ENCODE results near the gene B9D1. TPM values are rescaled to one million over a fixed set of nuclear protein-coding genes. Genes with fewer than 3 reads are reported as not detected.

Gene B9D1
- total and polyA plus RNA-seq, 9 of the 15 experiments (the other 6 are each of a cell fraction or from before 2014, with no cell fraction given) = 8.9 to 28.0 (median 17.9) TPM

DNA sequence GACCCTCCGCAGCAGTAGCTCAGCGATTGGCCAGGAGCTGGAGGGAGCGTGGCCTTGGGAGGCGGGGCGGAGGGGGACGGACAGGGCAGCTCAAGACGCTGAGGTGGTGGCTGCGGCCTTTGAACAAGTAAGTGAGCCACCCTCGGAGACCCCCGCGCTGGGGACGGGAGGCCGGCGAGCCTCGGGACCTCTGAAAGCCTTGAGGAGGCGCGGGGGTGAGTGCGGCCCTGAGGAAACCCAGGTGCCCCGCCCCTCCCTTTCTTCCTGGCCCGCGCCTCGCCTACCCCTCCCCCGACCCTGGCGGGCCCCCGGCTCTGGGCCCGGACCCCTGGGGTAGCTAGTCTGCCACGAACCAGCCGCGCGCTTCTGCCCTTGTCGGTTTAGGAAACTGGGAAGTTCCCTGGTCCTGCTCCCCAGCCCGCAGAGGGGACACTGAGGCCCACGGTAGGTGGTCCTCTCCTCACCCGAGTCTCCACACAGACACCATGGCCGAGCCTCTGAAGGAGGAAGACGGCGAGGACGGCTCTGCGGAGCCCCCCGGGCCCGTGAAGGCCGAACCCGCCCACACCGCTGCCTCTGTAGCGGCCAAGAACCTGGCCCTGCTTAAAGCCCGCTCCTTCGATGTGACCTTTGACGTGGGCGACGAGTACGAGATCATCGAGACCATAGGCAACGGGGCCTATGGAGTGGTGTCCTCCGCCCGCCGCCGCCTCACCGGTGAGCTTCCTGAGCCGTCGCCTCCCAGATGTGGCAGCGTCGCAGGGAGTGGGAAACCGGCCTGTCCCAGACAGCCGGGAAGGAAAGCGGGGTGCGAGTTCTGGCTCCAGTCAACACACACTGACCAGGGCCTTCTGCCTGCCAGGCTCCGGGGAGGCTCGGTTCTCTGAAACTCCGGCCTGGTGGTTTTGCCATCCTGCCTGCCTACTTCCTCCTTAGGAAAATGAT lies 16.2 kb upstream of the B9D1 start, which contains the start of gene MAPK7 (continued):
- TF ChIP-seq FOXK2 (conservative IDR thresholded peaks at IDR 0.05 in 1 of 2, IDR thresholded peaks at IDR 0.05 in 1 of 2; ENCODE audit: low read depth in 2 of 2) (no peak), PTRF (tag; IDR thresholded peaks at IDR 0.05) (no peak), ZBTB7A (IDR thresholded peaks at IDR 0.05; ENCODE audit: borderline replicate concordance, control insufficient read depth, low read depth, low read length) (0 out of 2 replicates have a peak, but pooled peaks have one; percentile 58), SPI1 (IDR thresholded peaks at IDR 0.05; ENCODE audit: borderline replicate concordance, low read depth, low read length) (no peak), NEUROD1 (IDR thresholded peaks at IDR 0.05; ENCODE audit: borderline replicate concordance, low read depth, low read length, partially characterized antibody) (no peak), ZNF165 (CRISPR knock-in tag; IDR thresholded peaks at IDR 0.05; ENCODE audit: borderline replicate concordance) (no peak), TRIM24 (IDR thresholded peaks at IDR 0.05) (no peak), RB1 (IDR thresholded peaks at IDR 0.05; ENCODE audit: low read depth) (no peak), ZNF23 (CRISPR knock-in tag; IDR thresholded peaks at IDR 0.05) (no peak), GABPA (tag; conservative IDR thresholded peaks at IDR 0.05; ENCODE audit: low read depth) (no peak), RBM39 (optimal IDR thresholded peaks at IDR 0.05; ENCODE audit: low read depth, low read length) (no peak)
- TF ChIP-seq, protein P1, sequence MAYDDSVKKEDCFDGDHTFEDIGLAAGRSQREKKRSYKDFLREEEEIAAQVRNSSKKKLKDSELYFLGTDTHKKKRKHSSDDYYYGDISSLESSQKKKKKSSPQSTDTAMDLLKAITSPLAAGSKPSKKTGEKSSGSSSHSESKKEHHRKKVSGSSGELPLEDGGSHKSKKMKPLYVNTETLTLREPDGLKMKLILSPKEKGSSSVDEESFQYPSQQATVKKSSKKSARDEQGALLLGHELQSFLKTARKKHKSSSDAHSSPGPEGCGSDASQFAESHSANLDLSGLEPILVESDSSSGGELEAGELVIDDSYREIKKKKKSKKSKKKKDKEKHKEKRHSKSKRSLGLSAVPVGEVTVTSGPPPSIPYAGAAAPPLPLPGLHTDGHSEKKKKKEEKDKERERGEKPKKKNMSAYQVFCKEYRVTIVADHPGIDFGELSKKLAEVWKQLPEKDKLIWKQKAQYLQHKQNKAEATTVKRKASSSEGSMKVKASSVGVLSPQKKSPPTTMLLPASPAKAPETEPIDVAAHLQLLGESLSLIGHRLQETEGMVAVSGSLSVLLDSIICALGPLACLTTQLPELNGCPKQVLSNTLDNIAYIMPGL (CRISPR knock-in tag; IDR thresholded peaks at IDR 0.05) = no peak
- TF ChIP-seq, protein P2, sequence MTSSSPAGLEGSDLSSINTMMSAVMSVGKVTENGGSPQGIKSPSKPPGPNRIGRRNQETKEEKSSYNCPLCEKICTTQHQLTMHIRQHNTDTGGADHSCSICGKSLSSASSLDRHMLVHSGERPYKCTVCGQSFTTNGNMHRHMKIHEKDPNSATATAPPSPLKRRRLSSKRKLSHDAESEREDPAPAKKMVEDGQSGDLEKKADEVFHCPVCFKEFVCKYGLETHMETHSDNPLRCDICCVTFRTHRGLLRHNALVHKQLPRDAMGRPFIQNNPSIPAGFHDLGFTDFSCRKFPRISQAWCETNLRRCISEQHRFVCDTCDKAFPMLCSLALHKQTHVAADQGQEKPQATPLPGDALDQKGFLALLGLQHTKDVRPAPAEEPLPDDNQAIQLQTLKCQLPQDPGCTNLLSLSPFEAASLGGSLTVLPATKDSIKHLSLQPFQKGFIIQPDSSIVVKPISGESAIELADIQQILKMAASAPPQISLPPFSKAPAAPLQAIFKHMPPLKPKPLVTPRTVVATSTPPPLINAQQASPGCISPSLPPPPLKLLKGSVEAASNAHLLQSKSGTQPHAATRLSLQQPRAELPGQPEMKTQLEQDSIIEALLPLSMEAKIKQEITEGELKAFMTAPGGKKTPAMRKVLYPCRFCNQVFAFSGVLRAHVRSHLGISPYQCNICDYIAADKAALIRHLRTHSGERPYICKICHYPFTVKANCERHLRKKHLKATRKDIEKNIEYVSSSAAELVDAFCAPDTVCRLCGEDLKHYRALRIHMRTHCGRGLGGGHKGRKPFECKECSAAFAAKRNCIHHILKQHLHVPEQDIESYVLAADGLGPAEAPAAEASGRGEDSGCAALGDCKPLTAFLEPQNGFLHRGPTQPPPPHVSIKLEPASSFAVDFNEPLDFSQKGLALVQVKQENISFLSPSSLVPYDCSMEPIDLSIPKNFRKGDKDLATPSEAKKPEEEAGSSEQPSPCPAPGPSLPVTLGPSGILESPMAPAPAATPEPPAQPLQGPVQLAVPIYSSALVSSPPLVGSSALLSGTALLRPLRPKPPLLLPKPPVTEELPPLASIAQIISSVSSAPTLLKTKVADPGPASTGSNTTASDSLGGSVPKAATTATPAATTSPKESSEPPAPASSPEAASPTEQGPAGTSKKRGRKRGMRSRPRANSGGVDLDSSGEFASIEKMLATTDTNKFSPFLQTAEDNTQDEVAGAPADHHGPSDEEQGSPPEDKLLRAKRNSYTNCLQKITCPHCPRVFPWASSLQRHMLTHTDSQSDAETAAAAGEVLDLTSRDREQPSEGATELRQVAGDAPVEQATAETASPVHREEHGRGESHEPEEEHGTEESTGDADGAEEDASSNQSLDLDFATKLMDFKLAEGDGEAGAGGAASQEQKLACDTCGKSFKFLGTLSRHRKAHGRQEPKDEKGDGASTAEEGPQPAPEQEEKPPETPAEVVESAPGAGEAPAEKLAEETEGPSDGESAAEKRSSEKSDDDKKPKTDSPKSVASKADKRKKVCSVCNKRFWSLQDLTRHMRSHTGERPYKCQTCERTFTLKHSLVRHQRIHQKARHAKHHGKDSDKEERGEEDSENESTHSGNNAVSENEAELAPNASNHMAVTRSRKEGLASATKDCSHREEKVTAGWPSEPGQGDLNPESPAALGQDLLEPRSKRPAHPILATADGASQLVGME (CRISPR knock-in tag; IDR thresholded peaks at IDR 0.05) = no peak
- TF ChIP-seq, protein P3, sequence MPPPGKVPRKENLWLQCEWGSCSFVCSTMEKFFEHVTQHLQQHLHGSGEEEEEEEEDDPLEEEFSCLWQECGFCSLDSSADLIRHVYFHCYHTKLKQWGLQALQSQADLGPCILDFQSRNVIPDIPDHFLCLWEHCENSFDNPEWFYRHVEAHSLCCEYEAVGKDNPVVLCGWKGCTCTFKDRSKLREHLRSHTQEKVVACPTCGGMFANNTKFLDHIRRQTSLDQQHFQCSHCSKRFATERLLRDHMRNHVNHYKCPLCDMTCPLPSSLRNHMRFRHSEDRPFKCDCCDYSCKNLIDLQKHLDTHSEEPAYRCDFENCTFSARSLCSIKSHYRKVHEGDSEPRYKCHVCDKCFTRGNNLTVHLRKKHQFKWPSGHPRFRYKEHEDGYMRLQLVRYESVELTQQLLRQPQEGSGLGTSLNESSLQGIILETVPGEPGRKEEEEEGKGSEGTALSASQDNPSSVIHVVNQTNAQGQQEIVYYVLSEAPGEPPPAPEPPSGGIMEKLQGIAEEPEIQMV (tag; conservative IDR thresholded peaks at IDR 0.05; ENCODE audit: low read depth) = no peak
- TF ChIP-seq, protein P4, sequence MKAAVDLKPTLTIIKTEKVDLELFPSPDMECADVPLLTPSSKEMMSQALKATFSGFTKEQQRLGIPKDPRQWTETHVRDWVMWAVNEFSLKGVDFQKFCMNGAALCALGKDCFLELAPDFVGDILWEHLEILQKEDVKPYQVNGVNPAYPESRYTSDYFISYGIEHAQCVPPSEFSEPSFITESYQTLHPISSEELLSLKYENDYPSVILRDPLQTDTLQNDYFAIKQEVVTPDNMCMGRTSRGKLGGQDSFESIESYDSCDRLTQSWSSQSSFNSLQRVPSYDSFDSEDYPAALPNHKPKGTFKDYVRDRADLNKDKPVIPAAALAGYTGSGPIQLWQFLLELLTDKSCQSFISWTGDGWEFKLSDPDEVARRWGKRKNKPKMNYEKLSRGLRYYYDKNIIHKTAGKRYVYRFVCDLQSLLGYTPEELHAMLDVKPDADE (conservative IDR thresholded peaks at IDR 0.05; ENCODE audit: control insufficient read depth, low read depth, low read length) = no peak

Measured in K562 (cell line).